Adrenal gland (tissue), 12 donors: Measurements from ENCODE around the gene ACVR1C. TPM values are rescaled to one million over a fixed set of nuclear protein-coding genes. Genes with fewer than 3 reads are reported as not detected.
A peak's percentile ranks its signal among the peaks of the same experiment; 100 is the strongest.

Experiments used
- DNase-seq, 7 donors: peaks; one replicate each; pipeline ENCODE4 v3.0.0-alpha.2; 2019 to 2020
- H3K27ac ChIP-seq, 5 donors: fragments of 200-600 bp; sonication (generic) in 4 of 5; 1 replicate in 3 of 5; 2 replicates in 2 of 5; pipeline versions ENCODE4 v1.5.1 to v1.8.0; 2016 to 2020; ENCODE audit warnings: mild to moderate bottlenecking in 1 of 5
- H3K27me3 ChIP-seq: fragments of 200-600 bp; 2 replicates; pipeline ENCODE4 v1.8.0; 2021
- H3K36me3 ChIP-seq, 2 donors: fragments of 200-600 bp; replicated peaks in 1 of 2; 1 replicate in 1 of 2; 2 replicates in 1 of 2; pipeline versions ENCODE4 v1.5.1 to v1.8.0; 2018 to 2022
- H3K4me1 ChIP-seq, 2 donors: fragments of 200-600 bp; replicated peaks in 1 of 2; 1 replicate in 1 of 2; 2 replicates in 1 of 2; pipeline versions ENCODE4 v1.5.1 to v1.8.0; 2018 to 2021
- H3K4me3 ChIP-seq, 4 donors: fragments of 200-600 bp; sonication (generic) in 3 of 4; one replicate each; pipeline ENCODE4 v1.5.1; 2016 to 2018
- H3K9me3 ChIP-seq, 3 donors: fragments of 200-600 bp; sonication (generic) in 1 of 3; replicated peaks in 1 of 3; 1 replicate in 2 of 3; 2 replicates in 1 of 3; pipeline versions ENCODE4 v1.5.1 to v1.8.0; 2016 to 2021
- POLR2A ChIP-seq, 2 donors: fragments of 450-650 bp; IDR thresholded peaks; one replicate each; pipeline ENCODE4 v1.6.1; 2017; ENCODE audit warnings: antibody characterized with exemption in 2 of 2, mild to moderate bottlenecking in 2 of 2, moderate library complexity in 1 of 2
- WGBS, 4 donors: extraction: QIAGEN DNeasy Blood & Tissue Kit in 2 of 4; methylation state at CpG; one replicate each; pipeline versions ENCODE4 v1.1.5 to v1.1.7; 2013 to 2017; 5-methylcytosine and 5-hydroxymethylcytosine counted together
- intact Hi-C, 2 donors: fragments of 100-400 bp; cut with DNase I; formaldehyde crosslinking; loops; one replicate each; pipeline versions ENCODE4 v1.14.1 to v1.15.0; 2022 to 2023
- polyA plus RNA-seq, 3 donors: library from polyadenylated mRNA; stranded (reverse); fragments of 200-250 nt in 2 of 3; fragments of 350-450 nt in 1 of 3; fragmentation: Illumina TruSeq in 1 of 3; extraction: RNeasy Lipid Tissue Mini Kit (QIAGEN cat#74804) in 1 of 3; gene quantifications; one replicate each; pipeline ENCODE4 v1.2.3, GENCODE V29; 2013 to 2014
- total RNA-seq, 9 donors: library from RNA; depleted of rRNA in 4 of 9; stranded (reverse); fragments of >200 nt in 4 of 9; fragments of 120-200 nt in 1 of 9; fragmentation: NEBNext Ultra II Directional in 1 of 9; extraction: Animal tissue kit (Norgen Biotek cat#: 25700) in 1 of 9; gene quantifications; one replicate each; pipeline versions ENCODE4 v1.1.0 to v1.2.4, GENCODE V29; 2013 to 2023
- TF ChIP-seq, protein P1 (sequence below), 6 experiments: fragments of 450-650 bp in 4 of 6; fragments of 200-600 bp in 2 of 6; sonication (generic) in 1 of 6; IDR thresholded peaks; 1 replicate in 5 of 6; 2 replicates in 1 of 6; pipeline versions ENCODE4 v1.5.1 to v1.8.0; 2016 to 2021; ENCODE audit warnings: antibody characterized with exemption in 6 of 6, mild to moderate bottlenecking in 2 of 6, moderate library complexity in 1 of 6
- donor health status: healthy with polysubstance abuse.
- donor health status: Bipolar disorder and iron deficiency.
- donor health status: DM: yes; HTN: yes; CAD: no.
- donor health status: DM: no; HTN: no; CAD: no.
- donor health status: DM: no; HTN: no; CAD: no.
- donor health status: DM: yes; HTN: yes; CAD: no.

ACVR1C gene
- total and polyA plus RNA-seq, 12 donors, result 0.18 to 4.8 (median 1.0) TPM; not detected in 2

DNA sequence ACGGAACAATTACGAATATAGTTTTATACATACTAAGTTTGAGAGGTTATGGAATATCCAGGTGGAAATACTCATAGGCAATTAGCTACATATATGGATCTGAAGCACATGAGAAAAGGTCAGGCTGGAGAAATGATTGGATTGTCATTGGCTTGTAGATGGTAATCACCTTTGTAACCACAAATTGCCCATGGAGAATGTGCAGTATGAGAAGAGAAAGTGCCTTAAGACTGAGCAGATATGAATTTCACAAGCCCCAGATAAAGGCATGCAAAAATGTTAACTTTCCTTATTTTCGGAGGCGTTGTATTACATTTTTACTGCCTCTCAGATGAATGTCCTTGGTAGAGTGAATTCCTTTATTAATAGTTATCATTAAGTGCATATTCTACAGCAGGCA, 33.1 kb upstream of the ACVR1C start:
- Histone ChIP-seq H3K27me3 (no peaks in the 10 kb centered on the region), H3K36me3 (no peaks in the 10 kb centered on the region), H3K9me3 (no peaks in the 10 kb centered on the region), H3K27ac (no peak overlapping the region), H3K4me1 (no peaks in the 10 kb centered on the region), H3K4me3 (no peak overlapping the region)
- WGBS, 4 donors, result 67 to 70% (median 68%) methylated on average over 4 of the region's 4 CpGs
- DNase-seq, result no peak
- intact Hi-C loops, result no loop called here
- TF ChIP-seq, protein P1, sequence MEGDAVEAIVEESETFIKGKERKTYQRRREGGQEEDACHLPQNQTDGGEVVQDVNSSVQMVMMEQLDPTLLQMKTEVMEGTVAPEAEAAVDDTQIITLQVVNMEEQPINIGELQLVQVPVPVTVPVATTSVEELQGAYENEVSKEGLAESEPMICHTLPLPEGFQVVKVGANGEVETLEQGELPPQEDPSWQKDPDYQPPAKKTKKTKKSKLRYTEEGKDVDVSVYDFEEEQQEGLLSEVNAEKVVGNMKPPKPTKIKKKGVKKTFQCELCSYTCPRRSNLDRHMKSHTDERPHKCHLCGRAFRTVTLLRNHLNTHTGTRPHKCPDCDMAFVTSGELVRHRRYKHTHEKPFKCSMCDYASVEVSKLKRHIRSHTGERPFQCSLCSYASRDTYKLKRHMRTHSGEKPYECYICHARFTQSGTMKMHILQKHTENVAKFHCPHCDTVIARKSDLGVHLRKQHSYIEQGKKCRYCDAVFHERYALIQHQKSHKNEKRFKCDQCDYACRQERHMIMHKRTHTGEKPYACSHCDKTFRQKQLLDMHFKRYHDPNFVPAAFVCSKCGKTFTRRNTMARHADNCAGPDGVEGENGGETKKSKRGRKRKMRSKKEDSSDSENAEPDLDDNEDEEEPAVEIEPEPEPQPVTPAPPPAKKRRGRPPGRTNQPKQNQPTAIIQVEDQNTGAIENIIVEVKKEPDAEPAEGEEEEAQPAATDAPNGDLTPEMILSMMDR (IDR thresholded peaks at IDR 0.05), result no peak
- TF ChIP-seq POLR2A (IDR thresholded peaks at IDR 0.05), result no peak

DNA sequence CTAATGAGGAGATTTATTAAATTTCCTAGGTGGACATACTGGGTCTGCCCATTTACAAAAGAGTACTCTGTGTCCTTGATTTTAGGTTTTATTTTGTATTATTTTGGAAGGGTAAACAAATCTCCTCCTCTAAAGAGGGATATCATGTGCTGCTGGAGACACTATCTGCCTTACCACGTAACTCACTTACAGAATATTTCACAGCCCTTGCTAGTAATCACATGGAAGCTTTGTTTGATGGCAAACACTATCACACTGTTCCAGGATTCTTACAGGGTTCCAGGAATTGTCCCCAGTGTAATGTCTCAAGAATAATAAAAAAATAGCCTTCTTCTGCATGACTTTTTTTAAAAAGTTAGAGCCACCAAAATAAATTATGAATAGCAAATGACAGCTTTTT, 29.2 kb upstream of the ACVR1C start:
- Histone ChIP-seq H3K4me1 (no peaks in the 10 kb centered on the region), H3K27ac (peak overlapping the region in 1 of 5 donors; percentile 38), H3K9me3 (no peaks in the 10 kb centered on the region), H3K36me3 (no peaks in the 10 kb centered on the region), H3K27me3 (no peaks in the 10 kb centered on the region), H3K4me3 (no peak overlapping the region)
- intact Hi-C loops, result no loop called here
- DNase-seq, result no peak
- 70 to 86% (median 81%) methylated on average over 1 of the region's 1 CpG for WGBS, 4 donors
- TF ChIP-seq, protein P1 (IDR thresholded peaks at IDR 0.05), result no peak

DNA sequence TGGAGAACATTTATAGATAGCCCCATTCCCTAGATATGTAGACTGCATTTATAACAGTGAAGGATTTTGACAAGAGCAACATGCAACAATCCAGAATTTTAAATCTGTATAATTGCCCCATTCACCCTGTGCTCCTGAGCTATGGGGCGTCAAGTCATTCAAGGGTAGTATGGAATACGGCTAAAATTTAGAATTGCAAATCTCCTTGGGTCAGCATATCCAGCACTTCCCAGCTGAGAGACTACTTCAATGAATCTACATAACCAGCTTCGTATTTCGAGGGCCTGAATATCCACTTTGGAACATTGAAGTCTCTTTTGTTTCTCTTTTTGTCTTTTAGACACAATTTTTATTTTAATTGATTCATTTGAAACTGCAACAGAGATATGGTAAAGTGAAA, 28.4 kb upstream of the ACVR1C start:
- 80 to 90% (median 85%) methylated on average over 4 of the region's 4 CpGs for WGBS, 4 donors
- Histone ChIP-seq H3K36me3 (no peaks in the 10 kb centered on the region), H3K4me3 (no peak overlapping the region), H3K27me3 (no peaks in the 10 kb centered on the region), H3K27ac (peak overlapping the region in 1 of 5 donors; percentile 38), H3K9me3 (no peaks in the 10 kb centered on the region), H3K4me1 (no peaks in the 10 kb centered on the region)
- intact Hi-C loops, result no loop called here
- no peak for DNase-seq
- TF ChIP-seq, protein P1 (IDR thresholded peaks at IDR 0.05), result no peak
- TF ChIP-seq POLR2A (IDR thresholded peaks at IDR 0.05), result no peak

DNA sequence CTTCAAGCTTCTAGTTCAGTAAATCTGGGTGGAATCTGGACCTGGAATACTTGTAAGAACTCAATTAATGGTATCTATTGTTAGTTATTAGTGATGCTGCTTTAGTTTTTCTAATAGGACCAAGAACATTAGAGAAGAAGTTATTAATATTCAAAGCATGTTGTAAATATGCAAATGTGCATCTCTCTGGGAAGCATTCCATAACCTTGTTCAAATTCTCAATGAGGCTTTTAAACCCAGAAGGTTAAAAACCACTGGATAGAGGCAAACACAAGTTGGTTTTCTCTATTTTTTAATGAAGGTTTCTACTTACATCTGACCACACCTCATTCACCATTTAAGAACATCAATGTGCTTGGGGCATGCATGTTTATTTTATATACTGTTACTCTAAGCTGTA, 16.1 kb upstream of the ACVR1C start:
- no peaks in the 10 kb centered on the region for H3K4me1 ChIP-seq
- no peaks in the 10 kb centered on the region for H3K36me3 ChIP-seq
- H3K4me3 ChIP-seq, result no peak overlapping the region
- H3K27me3 ChIP-seq, result no peaks in the 10 kb centered on the region
- intact Hi-C loops, result no loop called here
- DNase-seq, result no peak
- no peaks in the 10 kb centered on the region for H3K9me3 ChIP-seq
- no peak overlapping the region for H3K27ac ChIP-seq
- no peak for TF ChIP-seq POLR2A (IDR thresholded peaks at IDR 0.05)
- TF ChIP-seq, protein P1 (IDR thresholded peaks at IDR 0.05), result no peak
